Motor neuron (in vitro differentiated cells): ENCODE measurements around the gene RANBP1. TPM values are rescaled to one million over a fixed set of nuclear protein-coding genes. Genes with fewer than 3 reads are reported as not detected.
A peak's percentile ranks its signal among the peaks of the same experiment; 100 is the strongest.

Experiments
- ATAC-seq, 8 experiments: fragments of 200-7000 bp; cut with Tn5 transposase; replicated peaks in 6 of 8; 2 replicates each; pipeline ENCODE4 v1.8.0; 2021; ENCODE audit warnings: mild to moderate bottlenecking in 8 of 8, moderate library complexity in 8 of 8
- H3K27ac ChIP-seq, 2 donors: fragments of 250-450 bp; sonication (Bioruptor Pico); 2 replicates each; pipeline ENCODE4 v1.9.0; 2021; ENCODE audit warnings: antibody characterized with exemption in 2 of 2, mild to moderate bottlenecking in 2 of 2, moderate library complexity in 1 of 2
- H3K4me1 ChIP-seq, 2 donors: fragments of 250-450 bp; sonication (Bioruptor Pico); replicated peaks in 1 of 2; 2 replicates each; pipeline ENCODE4 v1.6.1; 2021; ENCODE audit warnings: antibody characterized with exemption in 2 of 2, mild to moderate bottlenecking in 2 of 2, moderate library complexity in 1 of 2
- H3K4me3 ChIP-seq, 5 donors: fragments of 250-450 bp; sonication (Bioruptor Pico); 2 replicates each; pipeline ENCODE4 v1.9.0; 2021; ENCODE audit warnings: antibody characterized with exemption in 5 of 5, mild to moderate bottlenecking in 5 of 5, moderate library complexity in 4 of 5
- WGBS, 10 experiments: fragments of 450-650 bp; shearing (Covaris generic); methylation state at CpG; one replicate each; pipeline ENCODE4 v1.0.0; 2022; 5-methylcytosine and 5-hydroxymethylcytosine counted together
- in situ Hi-C, 9 experiments: fragments of 400-800 bp; cut with MboI; loops; one replicate each; pipeline ENCODE4 v1.15.0; 2021; ENCODE audit warnings: low sequenced_read_pairs in 9 of 9, low pct_unique_long_range_greater_than_20kb in 2 of 9; ENCODE audit not compliant: unreplicated experiment in 9 of 9
- total RNA-seq, 8 experiments: library from RNA; unstranded; fragments of 300-600 nt; gene quantifications; 2 replicates each; pipeline versions ENCODE4 v1.2.3 to v1.2.4, GENCODE V29; 2022

Gene RANBP1
- total RNA-seq, 8 experiments from 2014 or later, result 105 to 282 (median 143) TPM

- 40 to 94% methylated on average over 1 to 8 of the region's 17 CpGs; no CpG with 5 or more reads in 8 of the 10 experiments for WGBS, 10 experiments
- no peak overlapping the region for H3K4me3 ChIP-seq
- ATAC-seq, result no peak
- no peak overlapping the region for H3K27ac ChIP-seq
- in situ Hi-C loops, result loop anchor here in 1 of 9 experiments (25.0 kb wide), 1 partner anchor 103 kb away; no protein-coding TSS in a partner anchor
- H3K4me1 ChIP-seq, result peaks cover 9 to 23% of the 10 kb centered on the region in 2 donors
Observed at GRCh38 chr22:20140521-20140964, 24.6 kb downstream of the RANBP1 start.

GRCh38 chr22:20141186-20142077 is 25.5 kb downstream of the RANBP1 start:
- WGBS, 10 experiments, result 57 to 100% (median 60%) methylated on average over 1 to 2 of the region's 22 CpGs; no CpG with 5 or more reads in 7 of the 10 experiments
- Histone ChIP-seq H3K27ac (no peak overlapping the region), H3K4me3 (no peak overlapping the region), H3K4me1 (peaks cover 9 to 16% of the 10 kb centered on the region in 2 donors)
- no peak for ATAC-seq
- in situ Hi-C loops, result loop anchor here in 1 of 9 experiments (25.0 kb wide), 1 partner anchor 104 kb away; no protein-coding TSS in a partner anchor

- in situ Hi-C loops, result loop anchor here in 1 of 9 experiments (25.0 kb wide), 1 partner anchor 106 kb away; no protein-coding TSS in a partner anchor
- ATAC-seq, result no peak
- H3K4me3 ChIP-seq, result no peak overlapping the region
- peaks cover 4 to 5% of the 10 kb centered on the region in 2 donors for H3K4me1 ChIP-seq
- WGBS, 10 experiments, result 100% methylated on average over 1 to 2 of the region's 65 CpGs; no CpG with 5 or more reads in 8 of the 10 experiments
- H3K27ac ChIP-seq, result no peak overlapping the region
Observed at GRCh38 chr22:20142711-20143621, 27.1 kb downstream of the RANBP1 start.

- WGBS, 10 experiments, result 95% methylated on average over 4 of the region's 19 CpGs; no CpG with 5 or more reads in 9 of the 10 experiments
- in situ Hi-C loops, result loop anchor here in 1 of 9 experiments (25.0 kb wide), 1 partner anchor 107 kb away; no protein-coding TSS in a partner anchor
- H3K4me3 ChIP-seq, result no peak overlapping the region
- peaks cover 3 to 5% of the 10 kb centered on the region in 2 donors for H3K4me1 ChIP-seq
- no peak for ATAC-seq
- no peak overlapping the region for H3K27ac ChIP-seq
Observed at GRCh38 chr22:20143883-20144665, 28.2 kb downstream of the RANBP1 start.

GRCh38 chr22:20145206-20145831 is 29.4 kb downstream of the RANBP1 start:
- WGBS, 10 experiments, result 93% methylated on average over 3 of the region's 22 CpGs; no CpG with 5 or more reads in 9 of the 10 experiments
- Histone ChIP-seq H3K4me1 (peaks cover 3 to 5% of the 10 kb centered on the region in 2 donors), H3K4me3 (no peak overlapping the region), H3K27ac (no peak overlapping the region)
- in situ Hi-C loops, result loop anchor here in 1 of 9 experiments (25.0 kb wide), 1 partner anchor 108 kb away; no protein-coding TSS in a partner anchor
- no peak for ATAC-seq

GRCh38 chr22:20145832-20146223 is 29.9 kb downstream of the RANBP1 start:
- Histone ChIP-seq H3K4me1 (peaks cover 3 to 5% of the 10 kb centered on the region in 2 donors), H3K4me3 (no peak overlapping the region), H3K27ac (peak overlapping the region in 1 of 2 donors; percentile 55)
- 100% methylated on average over 3 of the region's 21 CpGs; no CpG with 5 or more reads in 9 of the 10 experiments for WGBS, 10 experiments
- ATAC-seq, result no peak
- in situ Hi-C loops, result loop anchor here in 1 of 9 experiments (25.0 kb wide), 1 partner anchor 109 kb away; no protein-coding TSS in a partner anchor

GRCh38 chr22:20146777-20147176 is 30.9 kb downstream of the RANBP1 start:
- peaks cover 3 to 5% of the 10 kb centered on the region in 2 donors for H3K4me1 ChIP-seq
- peak in 1 of 8 experiments; percentile 18 for ATAC-seq
- WGBS, 10 experiments, result 78% methylated on average over 9 of the region's 22 CpGs; no CpG with 5 or more reads in 9 of the 10 experiments
- no peak overlapping the region for H3K4me3 ChIP-seq
- in situ Hi-C loops, result loop anchor here in 1 of 9 experiments (25.0 kb wide), 1 partner anchor 109 kb away; no protein-coding TSS in a partner anchor
- no peak overlapping the region for H3K27ac ChIP-seq

- peaks cover 3 to 5% of the 10 kb centered on the region in 2 donors for H3K4me1 ChIP-seq
- in situ Hi-C loops, result loop anchor here in 1 of 9 experiments (25.0 kb wide), 1 partner anchor 110 kb away; no protein-coding TSS in a partner anchor
- no peak overlapping the region for H3K4me3 ChIP-seq
- H3K27ac ChIP-seq, result peak overlapping the region in 1 of 2 donors; percentile 53
- 61 to 100% methylated on average over 1 to 4 of the region's 14 CpGs; no CpG with 5 or more reads in 8 of the 10 experiments for WGBS, 10 experiments
- ATAC-seq, result no peak
Observed at GRCh38 chr22:20147237-20147988, 31.5 kb downstream of the RANBP1 start.

- WGBS, 10 experiments, result 100% methylated on average over 1 of the region's 18 CpGs; no CpG with 5 or more reads in 9 of the 10 experiments
- Histone ChIP-seq H3K27ac (no peak overlapping the region), H3K4me3 (no peak overlapping the region), H3K4me1 (peaks cover 3 to 5% of the 10 kb centered on the region in 2 donors)
- in situ Hi-C loops, result loop anchor here in 1 of 9 experiments (25.0 kb wide), 1 partner anchor 111 kb away; no protein-coding TSS in a partner anchor
- no peak for ATAC-seq
Observed at GRCh38 chr22:20148414-20148813, 32.5 kb downstream of the RANBP1 start.

- no peak for ATAC-seq
- H3K4me1 ChIP-seq, result peaks cover 13 to 14% of the 10 kb centered on the region in 2 donors
- 80% methylated on average over 1 to 3 of the region's 32 CpGs; no CpG with 5 or more reads in 8 of the 10 experiments for WGBS, 10 experiments
- in situ Hi-C loops, result loop anchor here (10.0 to 25.0 kb wide), 7 partner anchors 112 to 313 kb away; partner anchors contain the start of gene RTN4R (in 2 of the 9)
- peak overlapping the region in 1 of 2 donors; percentile 39 for H3K27ac ChIP-seq
- H3K4me3 ChIP-seq, result no peak overlapping the region
Observed at GRCh38 chr22:20149257-20150250, 33.6 kb downstream of the RANBP1 start.
